Stimulated activated CD4-positive, alpha-beta T cell treated with anti-CD3 and anti-CD28 coated beads, Interleukin-15, amount 100 ng/mL, for 24 hours (primary cell): ENCODE measurements around the gene FRMD3.

Source experiments
- DNase-seq: peaks from one replicate; pipeline ENCODE4 v3.0.0-alpha.2; 2020

Gene FRMD3

DNA sequence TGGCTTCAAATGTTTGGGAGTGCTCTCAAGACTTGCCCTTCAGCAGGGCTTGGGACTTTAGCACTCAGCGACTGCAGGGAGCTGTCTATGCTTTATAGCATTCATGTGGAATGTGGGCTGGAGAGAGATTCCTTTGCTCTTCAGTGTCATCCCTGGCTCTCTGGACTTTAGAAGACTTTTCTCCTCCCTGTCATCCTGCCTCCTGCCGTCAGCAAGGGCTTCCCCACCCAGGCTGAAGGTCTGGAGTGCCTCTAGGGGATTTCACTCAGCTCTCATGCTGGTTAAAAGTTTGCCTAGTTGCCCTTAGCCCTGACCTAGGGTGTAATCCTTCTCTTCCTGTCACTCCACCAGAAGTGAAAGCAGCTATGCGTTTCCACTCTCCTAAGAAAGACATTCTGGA lies 210.9 kb downstream of the FRMD3 start:
- no peak for DNase-seq

GRCh38 chr9:83323148-83323547 lies 215.1 kb downstream of the FRMD3 start:
- no peak for DNase-seq

- DNase-seq: no peak
Observed at GRCh38 chr9:83322438-83322837, 215.8 kb downstream of the FRMD3 start.

DNA sequence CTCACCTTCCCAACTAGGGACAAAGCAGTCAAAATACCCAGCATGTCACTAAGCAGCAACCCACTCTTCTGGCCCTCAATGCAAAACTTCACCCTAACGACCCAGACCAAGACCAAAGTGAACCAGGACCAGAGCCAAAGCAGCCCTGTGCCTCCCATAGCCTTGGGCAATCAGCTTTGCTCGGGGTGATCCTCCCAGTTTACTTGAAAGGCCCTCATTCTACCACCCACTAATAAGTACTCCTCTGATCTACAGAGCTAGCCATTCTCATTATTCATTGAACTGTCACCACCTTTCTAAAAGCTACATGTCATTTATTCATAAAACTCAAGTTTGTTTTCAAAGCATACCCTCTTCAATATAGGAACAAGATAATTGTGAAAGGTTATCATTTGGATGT lies 221.0 kb downstream of the FRMD3 start:
- DNase-seq: no peak

- DNase-seq: no peak
Observed at GRCh38 chr9:83315649-83316048, 222.6 kb downstream of the FRMD3 start.

- DNase-seq: no peak
Observed at GRCh38 chr9:83313781-83314180, 224.4 kb downstream of the FRMD3 start.

- DNase-seq: no peak
Observed at GRCh38 chr9:83312537-83312936, 225.7 kb downstream of the FRMD3 start.

DNA sequence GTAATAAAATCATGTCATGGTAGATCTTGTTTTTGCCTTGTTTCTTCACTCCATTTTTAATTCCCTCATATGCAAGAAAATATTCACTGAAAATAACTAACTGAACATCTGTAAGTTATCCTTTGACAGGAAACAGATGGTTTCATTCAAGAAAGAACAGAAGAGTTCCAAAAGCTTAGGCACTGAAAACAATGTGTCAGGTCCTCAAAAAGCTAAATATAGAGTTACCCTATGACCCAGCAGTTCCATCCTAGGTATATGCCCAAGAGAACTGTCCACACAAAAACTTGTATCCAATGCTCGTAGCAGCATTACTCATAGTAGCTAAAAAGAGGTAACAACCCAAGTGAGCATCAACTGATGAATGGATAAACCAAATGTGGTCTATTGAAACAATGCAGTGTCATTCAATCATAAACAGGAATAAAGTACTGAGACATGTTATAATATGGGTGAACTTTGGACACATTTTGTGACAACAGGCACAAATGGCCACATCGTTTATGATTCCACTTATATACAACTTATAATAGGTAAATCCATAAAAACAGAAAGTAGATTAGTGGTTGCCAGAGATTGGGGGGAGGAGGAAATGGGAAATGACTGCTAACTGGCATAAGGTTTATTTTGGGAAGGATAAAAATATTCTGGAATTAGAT lies 231.0 kb downstream of the FRMD3 start:
- DNase-seq: no peak

DNA sequence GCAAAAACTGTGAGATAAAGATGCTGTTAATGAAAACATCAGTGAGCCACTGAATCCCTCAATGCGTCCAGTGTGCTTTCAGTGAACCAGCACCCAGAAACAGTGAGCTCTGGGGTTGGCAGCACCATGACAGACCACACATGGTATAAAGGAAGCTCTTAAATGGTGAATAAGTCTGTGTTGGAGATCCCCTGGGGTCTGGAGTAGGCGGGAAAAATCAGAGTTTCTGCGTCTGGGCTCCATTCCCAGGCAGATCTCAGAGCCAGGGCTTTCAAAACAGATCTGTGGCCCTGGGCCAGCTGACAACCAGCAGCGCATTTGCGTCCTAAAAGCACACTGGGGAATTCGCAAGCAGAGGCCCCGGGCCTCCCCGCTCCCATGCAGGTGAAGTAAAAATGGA lies 233.5 kb downstream of the FRMD3 start:
- no peak for DNase-seq

DNA sequence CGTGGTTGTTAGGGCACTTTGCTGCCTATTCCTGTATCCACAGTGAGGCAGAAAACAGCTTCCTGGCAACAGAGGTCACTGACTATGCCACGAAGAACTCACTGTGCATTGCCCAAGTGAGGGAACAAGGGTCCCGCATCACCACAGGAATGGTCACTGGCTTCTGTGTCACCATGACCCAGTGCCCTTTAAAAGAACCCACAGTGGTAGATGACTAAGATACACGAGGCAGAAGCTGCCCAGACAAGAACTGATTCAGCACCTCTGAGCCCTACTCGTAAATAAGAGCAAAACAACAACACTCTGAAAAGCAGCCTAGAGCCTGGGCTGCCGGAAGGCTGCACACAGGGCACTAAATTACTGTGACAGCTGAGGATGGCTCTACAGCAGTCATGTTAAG lies 238.6 kb downstream of the FRMD3 start:
- no peak for DNase-seq

- no peak for DNase-seq
Observed at GRCh38 chr9:83299094-83299493, 239.1 kb downstream of the FRMD3 start.

GRCh38 chr9:83296123-83296522 lies 242.1 kb downstream of the FRMD3 start:
- DNase-seq: no peak

GRCh38 chr9:83294816-83295215 lies 243.4 kb downstream of the FRMD3 start:
- DNase-seq: no peak

GRCh38 chr9:83291196-83291595 lies 247.0 kb downstream of the FRMD3 start:
- no peak for DNase-seq

DNA sequence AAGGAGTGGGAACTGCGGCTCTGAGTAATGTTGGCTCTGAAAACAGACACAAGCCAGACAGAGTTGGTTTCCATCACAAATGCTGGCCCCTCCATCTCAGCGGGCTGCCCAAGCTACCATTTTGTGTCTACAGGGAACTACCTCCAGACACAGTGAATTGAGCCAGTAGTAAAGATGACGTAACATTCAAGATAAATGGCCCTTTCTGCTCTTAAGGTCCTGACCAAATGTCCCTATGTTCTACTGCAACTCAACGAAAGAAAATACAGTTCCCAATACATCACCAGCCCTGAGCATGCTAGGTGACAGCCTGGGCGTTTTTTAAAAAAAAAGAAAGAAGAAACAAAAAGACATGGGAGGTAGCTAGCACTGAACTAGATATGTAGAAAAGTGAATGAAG lies 247.5 kb downstream of the FRMD3 start:
- DNase-seq: no peak

- DNase-seq: no peak
Observed at GRCh38 chr9:83287021-83287420, 251.2 kb downstream of the FRMD3 start.

- no peak for DNase-seq
Observed at GRCh38 chr9:83285445-83286225, 252.6 kb downstream of the FRMD3 start.

GRCh38 chr9:83284746-83285145 lies 253.5 kb downstream of the FRMD3 start:
- DNase-seq: no peak

DNA sequence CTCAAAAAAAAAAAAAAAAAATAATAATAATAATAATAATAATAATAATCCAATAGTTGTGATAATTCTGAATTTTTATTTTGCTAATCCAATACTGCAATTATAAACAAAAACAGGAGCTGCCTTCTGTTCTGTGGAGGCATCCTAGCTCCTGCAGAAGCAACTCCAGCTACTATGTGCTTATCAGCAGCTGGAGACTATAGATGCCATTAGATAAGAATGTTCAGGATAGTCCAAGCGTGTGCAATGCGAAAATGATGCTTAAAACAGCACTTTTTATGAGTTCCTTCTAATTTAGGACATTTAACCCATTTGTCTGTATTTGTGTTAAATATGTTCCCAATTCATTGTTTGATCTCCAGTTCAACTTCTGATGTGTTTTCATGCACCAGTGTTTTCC lies 254.7 kb downstream of the FRMD3 start:
- no peak for DNase-seq

DNA sequence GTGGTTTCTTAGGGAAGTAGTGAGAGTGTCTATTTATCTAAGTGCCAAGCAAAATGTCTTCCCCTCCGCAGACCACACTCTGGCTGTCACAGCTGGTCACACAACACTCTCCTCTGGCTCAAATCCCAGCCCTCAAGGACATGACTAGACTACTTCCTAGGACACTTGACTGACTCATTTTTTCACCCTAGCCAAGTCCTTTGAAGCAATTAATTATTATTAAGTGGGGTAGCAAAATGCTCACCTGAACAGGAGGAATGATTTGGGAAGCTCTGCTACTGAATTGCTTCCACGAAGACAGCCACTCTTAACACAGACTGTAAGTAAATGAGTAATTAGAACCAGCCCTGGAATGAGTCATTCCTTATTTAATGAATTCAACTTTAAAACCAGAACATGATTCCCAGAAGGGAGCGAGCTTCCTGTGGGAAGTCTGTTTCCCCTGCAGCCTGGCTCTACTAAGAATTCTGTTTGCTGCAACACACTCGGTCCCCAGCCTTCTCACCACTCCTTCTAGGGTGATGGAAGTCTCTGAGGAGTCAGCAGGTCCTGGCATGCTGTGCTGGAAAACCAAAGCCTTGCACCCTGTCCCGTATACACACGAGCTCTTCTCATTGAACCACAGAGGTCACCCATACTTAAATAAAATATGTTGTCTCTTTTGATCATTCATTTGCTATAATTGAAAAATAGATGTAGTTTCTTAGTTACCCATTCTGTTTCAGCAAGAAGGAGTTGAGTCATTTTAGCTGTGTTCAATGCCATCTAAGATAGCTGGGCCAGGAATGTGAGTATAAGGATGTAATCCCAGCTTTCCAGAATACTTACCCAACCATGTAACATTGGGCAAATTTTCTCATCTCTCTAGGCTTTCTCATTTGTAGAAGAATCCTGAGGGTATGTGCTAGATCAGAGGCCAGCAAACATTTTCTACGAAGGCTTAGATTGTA lies 256.6 kb downstream of the FRMD3 start:
- DNase-seq: no peak

- DNase-seq: no peak
Observed at GRCh38 chr9:83280790-83281189, 257.4 kb downstream of the FRMD3 start.

DNA sequence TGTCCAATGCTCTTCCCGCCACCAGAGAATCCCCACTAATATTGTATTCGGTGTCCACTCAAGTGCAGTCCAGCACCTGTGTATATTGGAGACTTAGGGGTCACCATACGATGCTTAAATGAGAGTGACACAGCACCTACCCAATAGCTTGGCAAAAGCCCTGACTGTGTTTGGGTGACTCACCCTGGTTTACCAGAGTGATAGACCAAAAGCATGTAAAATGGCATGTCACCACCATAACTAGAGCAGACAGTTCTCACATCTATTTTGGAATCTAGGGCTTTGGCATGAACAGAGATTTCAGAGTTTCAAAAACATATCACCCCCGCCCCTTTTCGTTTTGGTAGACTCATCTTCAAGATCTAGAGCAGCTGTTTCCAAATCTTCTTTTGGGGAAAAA lies 257.9 kb downstream of the FRMD3 start:
- DNase-seq: no peak

DNA sequence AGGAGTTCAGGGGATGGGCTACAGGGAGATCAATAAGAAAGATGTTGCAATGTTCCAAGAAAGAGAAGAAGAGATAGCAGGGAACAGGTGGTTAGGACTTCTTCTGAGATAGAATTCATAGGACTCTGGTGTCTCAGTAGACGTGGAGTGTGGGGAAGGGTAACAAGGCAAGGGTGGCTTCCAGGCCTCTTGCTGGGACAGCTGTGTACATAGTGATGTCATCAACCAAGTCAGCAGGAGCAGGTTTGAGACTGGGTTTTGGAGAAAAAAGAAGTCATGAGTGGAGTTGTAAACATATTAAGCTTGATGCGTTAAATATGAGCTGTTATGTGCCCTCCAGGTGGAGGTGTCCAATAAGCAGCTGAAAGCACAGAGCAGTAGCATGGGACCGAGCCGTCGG lies 263.4 kb downstream of the FRMD3 start:
- no peak for DNase-seq

GRCh38 chr9:83271665-83272071 lies 266.5 kb downstream of the FRMD3 start:
- DNase-seq: no peak
